ENCODE data around the gene EEPD1. TPM values are rescaled to one million over a fixed set of nuclear protein-coding genes. Genes with fewer than 3 reads are reported as not detected.

Gene EEPD1
- total RNA-seq, 6 experiments from 2014 or later = 5.9 to 18.6 (median 10.6) TPM

DNA sequence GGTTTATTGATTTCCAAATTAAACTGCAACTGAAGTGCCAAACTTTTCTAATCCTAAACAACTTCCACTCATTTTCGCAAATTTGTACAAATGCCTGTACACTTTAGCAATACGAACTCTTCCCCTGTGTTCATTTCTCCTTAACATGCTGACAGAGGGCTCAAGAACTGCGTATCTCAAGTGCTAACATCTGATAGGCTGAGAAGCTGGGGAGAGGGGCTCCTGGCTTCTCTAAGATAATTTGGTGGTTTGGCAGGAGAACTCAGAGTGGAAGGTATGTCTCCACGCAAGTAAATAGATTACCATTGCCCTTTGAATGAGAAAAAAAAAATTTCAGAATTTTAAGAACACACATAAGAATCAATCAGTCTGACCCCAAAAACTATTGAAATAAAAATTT lies 183.3 kb downstream of the EEPD1 start:
- H3K9me3 ChIP-seq = no peaks in the 10 kb centered on the region
- whole genome bisulfite sequencing (ENCODE audit: insufficient coverage, low coverage, low lambda C conversion rate, missing lambda C conversion rate) = 84% methylated on average over 4 of the region's 4 CpGs

DNA sequence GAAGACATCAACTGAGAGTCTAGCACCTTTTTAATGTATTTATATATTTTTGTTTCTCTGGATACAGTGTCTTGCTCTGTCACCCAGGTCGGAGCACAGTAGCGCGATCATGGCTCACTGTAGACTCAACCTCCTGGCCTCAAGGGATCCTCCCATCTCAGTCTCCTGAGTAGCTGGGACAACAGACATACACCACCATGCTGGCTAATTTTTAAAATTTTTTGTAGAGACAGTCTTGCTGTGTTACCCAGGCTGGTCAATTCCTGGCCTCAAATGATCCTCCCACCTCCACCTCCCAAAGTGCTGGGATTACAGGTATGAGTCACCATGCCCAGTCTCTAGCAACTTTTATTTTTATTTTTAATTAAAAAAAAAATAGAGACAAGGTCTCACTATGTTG lies 185.2 kb downstream of the EEPD1 start:
- no peaks in the 10 kb centered on the region for H3K27me3 ChIP-seq
- intact Hi-C loops (cut with DNase I) = no loop called here
- ATAC-seq = no peak
- TF ChIP-seq, protein P1, sequence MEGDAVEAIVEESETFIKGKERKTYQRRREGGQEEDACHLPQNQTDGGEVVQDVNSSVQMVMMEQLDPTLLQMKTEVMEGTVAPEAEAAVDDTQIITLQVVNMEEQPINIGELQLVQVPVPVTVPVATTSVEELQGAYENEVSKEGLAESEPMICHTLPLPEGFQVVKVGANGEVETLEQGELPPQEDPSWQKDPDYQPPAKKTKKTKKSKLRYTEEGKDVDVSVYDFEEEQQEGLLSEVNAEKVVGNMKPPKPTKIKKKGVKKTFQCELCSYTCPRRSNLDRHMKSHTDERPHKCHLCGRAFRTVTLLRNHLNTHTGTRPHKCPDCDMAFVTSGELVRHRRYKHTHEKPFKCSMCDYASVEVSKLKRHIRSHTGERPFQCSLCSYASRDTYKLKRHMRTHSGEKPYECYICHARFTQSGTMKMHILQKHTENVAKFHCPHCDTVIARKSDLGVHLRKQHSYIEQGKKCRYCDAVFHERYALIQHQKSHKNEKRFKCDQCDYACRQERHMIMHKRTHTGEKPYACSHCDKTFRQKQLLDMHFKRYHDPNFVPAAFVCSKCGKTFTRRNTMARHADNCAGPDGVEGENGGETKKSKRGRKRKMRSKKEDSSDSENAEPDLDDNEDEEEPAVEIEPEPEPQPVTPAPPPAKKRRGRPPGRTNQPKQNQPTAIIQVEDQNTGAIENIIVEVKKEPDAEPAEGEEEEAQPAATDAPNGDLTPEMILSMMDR (IDR thresholded peaks at IDR 0.05) = no peak
- no peak for TF ChIP-seq POLR2A (IDR thresholded peaks at IDR 0.05)
- H3K4me3 ChIP-seq = no peak overlapping the region
- WGBS (ENCODE audit: insufficient coverage, low coverage, low lambda C conversion rate, missing lambda C conversion rate) = 93% methylated on average over 3 of the region's 3 CpGs
- DNase-seq = no peak
- H3K27ac ChIP-seq = no peak overlapping the region
- H3K4me1 ChIP-seq = no peaks in the 10 kb centered on the region
- H3K9me3 ChIP-seq = no peaks in the 10 kb centered on the region
- no peaks in the 10 kb centered on the region for H3K36me3 ChIP-seq

More for the DNA sequence above, 183.3 kb downstream of the EEPD1 start:
- no peaks in the 10 kb centered on the region for H3K27me3 ChIP-seq
- no peaks in the 10 kb centered on the region for H3K36me3 ChIP-seq
- TF ChIP-seq POLR2A (IDR thresholded peaks at IDR 0.05) = no peak
- TF ChIP-seq, protein P1 (IDR thresholded peaks at IDR 0.05) = no peak
- H3K4me1 ChIP-seq = no peaks in the 10 kb centered on the region
- DNase-seq (no peak), ATAC-seq (no peak)
- H3K4me3 ChIP-seq = no peak overlapping the region
- H3K27ac ChIP-seq = no peak overlapping the region
- intact Hi-C loops (cut with DNase I) = no loop called here

DNA sequence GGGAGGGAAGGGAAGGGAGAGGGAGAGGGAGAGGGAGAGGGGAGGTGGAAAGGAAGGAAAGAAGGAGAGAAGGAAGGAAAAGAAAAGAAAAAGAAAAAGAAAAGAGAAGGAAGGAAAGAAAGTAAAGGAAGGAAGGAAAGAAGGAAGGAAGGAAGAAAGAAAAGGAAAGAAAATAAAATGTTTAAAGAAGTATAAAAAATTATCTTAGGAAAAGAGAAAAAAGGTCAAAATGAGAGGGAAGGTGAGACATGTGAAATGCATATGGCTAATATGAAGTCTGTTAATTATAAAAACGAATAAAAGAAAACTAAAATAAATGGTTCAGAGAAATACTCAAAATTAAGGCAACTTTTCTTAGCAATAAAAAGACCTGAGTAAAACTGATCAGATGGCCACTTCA lies 190.5 kb downstream of the EEPD1 start:
- DNase-seq = no peak
- Histone ChIP-seq H3K4me3 (no peak overlapping the region), H3K4me1 (no peaks in the 10 kb centered on the region), H3K27me3 (no peaks in the 10 kb centered on the region), H3K9me3 (no peaks in the 10 kb centered on the region), H3K36me3 (no peaks in the 10 kb centered on the region), H3K27ac (no peak overlapping the region)
- ATAC-seq = no peak
- TF ChIP-seq POLR2A (IDR thresholded peaks at IDR 0.05) = no peak
- TF ChIP-seq, protein P1 (IDR thresholded peaks at IDR 0.05) = no peak
- intact Hi-C loops (cut with DNase I) = no loop called here
- 58% methylated on average over 1 of the region's 1 CpG for WGBS (ENCODE audit: insufficient coverage, low coverage, low lambda C conversion rate, missing lambda C conversion rate)

DNA sequence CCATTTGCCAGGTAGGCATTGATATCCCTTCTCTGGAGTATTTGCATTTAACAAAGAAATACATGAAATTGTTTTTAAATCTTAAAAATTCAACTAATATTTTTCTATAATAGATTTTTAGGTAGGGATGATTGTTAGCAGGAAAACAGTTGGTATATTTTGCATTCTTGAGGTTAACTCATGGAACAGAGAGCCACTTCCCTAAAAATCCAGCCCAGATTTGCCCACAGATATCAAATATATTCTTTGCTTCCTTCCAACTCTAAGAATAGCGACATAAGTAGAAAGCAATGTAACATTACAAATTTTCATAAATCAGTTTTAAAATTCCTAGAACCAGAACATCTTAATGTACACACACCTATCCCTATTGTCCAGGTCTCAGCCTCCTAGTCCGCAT lies 191.6 kb downstream of the EEPD1 start:
- intact Hi-C loops (cut with DNase I) = no loop called here
- ATAC-seq (no peak), DNase-seq (no peak)
- H3K27me3 ChIP-seq = no peaks in the 10 kb centered on the region
- no peaks in the 10 kb centered on the region for H3K9me3 ChIP-seq
- H3K4me3 ChIP-seq = no peak overlapping the region
- H3K27ac ChIP-seq = no peak overlapping the region
- no peaks in the 10 kb centered on the region for H3K4me1 ChIP-seq
- 80% methylated on average over 2 of the region's 2 CpGs for WGBS (ENCODE audit: insufficient coverage, low coverage, low lambda C conversion rate, missing lambda C conversion rate)
- no peak for TF ChIP-seq POLR2A (IDR thresholded peaks at IDR 0.05)
- TF ChIP-seq, protein P1 (IDR thresholded peaks at IDR 0.05) = no peak
- no peaks in the 10 kb centered on the region for H3K36me3 ChIP-seq

DNA sequence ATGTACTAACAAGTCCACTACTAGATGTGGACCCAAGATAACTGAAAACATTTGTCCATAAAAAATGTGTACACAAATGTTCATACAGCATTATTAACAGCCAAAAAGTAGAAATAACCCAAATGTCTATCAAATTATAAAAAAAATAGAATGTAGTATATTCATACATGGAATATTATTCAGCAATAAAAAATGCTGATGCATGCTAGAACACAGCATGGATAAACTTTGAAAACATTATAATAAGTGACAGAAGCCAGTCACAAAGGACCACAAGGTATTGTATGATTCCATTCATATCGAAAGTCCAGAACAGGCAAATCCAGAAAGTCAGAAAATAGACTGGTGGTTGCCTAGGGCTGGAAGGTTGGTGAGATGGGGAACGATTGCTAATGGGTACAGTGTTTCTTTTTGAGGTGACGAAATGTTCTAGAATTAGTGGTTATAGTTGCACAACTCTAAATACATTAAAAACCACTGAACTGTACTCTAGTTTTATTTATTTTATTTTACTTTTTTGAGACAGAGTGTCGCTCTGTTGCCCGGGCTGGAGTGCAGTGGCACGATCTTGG lies 193.3 kb downstream of the EEPD1 start:
- Histone ChIP-seq H3K27me3 (no peaks in the 10 kb centered on the region), H3K27ac (no peak overlapping the region), H3K9me3 (no peaks in the 10 kb centered on the region), H3K4me1 (no peaks in the 10 kb centered on the region), H3K36me3 (no peaks in the 10 kb centered on the region), H3K4me3 (no peak overlapping the region)
- WGBS (ENCODE audit: insufficient coverage, low coverage, low lambda C conversion rate, missing lambda C conversion rate) = 70% methylated on average over 5 of the region's 6 CpGs
- no peak for DNase-seq
- intact Hi-C loops (cut with DNase I) = no loop called here
- no peak for TF ChIP-seq POLR2A (IDR thresholded peaks at IDR 0.05)
- TF ChIP-seq, protein P1 (IDR thresholded peaks at IDR 0.05) = no peak
- no peak for ATAC-seq
